ENCODE results near the gene GRIN1. TPM values are rescaled to one million over a fixed set of nuclear protein-coding genes. Genes with fewer than 3 reads are reported as not detected.

Gene GRIN1
- total RNA-seq, 1 experiment from 2014 or later = not detected

- in situ Hi-C loops (cut with HindIII; ENCODE audit: low pct_unique_long_range_greater_than_20kb, low sequenced_read_pairs) = no loop called here
- DNase-seq (ENCODE audit: low read depth) = no peak
Observed at GRCh38 chr9:137158625-137159024, 19.7 kb downstream of the GRIN1 start.

GRCh38 chr9:137159105-137160053 lies 20.4 kb downstream of the GRIN1 start:
- no peak for DNase-seq (ENCODE audit: low read depth)
- in situ Hi-C loops (cut with HindIII; ENCODE audit: low pct_unique_long_range_greater_than_20kb, low sequenced_read_pairs) = no loop called here

- no peak for DNase-seq (ENCODE audit: low read depth)
- in situ Hi-C loops (cut with HindIII; ENCODE audit: low pct_unique_long_range_greater_than_20kb, low sequenced_read_pairs) = no loop called here
Observed at GRCh38 chr9:137160054-137160425, 21.1 kb downstream of the GRIN1 start.

DNA sequence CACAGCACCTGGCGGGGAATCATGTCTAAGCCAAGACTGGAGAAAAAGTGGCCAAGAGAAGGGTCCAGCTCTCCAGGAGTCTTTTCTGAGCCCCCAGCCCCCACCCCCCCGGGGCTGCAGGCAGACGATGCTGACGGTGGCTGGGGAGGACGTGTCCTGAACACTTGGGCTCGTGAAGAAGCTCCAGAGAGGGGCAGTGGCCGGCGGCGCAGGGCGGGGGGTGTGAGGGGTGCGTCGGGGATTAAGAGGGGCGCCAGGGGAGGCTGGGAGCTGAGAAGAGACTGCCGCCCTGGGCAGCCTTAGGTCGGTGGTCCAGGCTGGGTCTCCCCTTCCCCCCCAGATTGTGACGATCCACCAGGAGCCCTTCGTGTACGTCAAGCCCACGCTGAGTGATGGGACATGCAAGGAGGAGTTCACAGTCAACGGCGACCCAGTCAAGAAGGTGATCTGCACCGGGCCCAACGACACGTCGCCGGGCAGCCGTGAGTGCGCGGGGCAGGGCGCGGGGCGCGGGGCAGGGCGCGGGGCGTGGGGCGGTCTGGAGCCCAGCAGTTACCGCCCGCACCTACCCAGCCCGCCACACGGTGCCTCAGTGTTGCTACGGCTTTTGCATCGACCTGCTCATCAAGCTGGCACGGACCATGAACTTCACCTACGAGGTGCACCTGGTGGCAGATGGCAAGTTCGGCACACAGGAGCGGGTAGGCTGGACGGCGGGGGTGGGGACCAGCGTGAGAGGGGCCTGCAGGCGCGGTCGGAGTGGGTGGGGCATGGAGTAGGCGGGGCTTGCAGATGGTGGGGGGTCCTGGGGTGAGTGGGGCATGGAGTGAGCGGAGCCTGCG lies 22.0 kb downstream of the GRIN1 start:
- in situ Hi-C loops (cut with HindIII; ENCODE audit: low pct_unique_long_range_greater_than_20kb, low sequenced_read_pairs) = no loop called here
- DNase-seq (ENCODE audit: low read depth) = no peak

DNA sequence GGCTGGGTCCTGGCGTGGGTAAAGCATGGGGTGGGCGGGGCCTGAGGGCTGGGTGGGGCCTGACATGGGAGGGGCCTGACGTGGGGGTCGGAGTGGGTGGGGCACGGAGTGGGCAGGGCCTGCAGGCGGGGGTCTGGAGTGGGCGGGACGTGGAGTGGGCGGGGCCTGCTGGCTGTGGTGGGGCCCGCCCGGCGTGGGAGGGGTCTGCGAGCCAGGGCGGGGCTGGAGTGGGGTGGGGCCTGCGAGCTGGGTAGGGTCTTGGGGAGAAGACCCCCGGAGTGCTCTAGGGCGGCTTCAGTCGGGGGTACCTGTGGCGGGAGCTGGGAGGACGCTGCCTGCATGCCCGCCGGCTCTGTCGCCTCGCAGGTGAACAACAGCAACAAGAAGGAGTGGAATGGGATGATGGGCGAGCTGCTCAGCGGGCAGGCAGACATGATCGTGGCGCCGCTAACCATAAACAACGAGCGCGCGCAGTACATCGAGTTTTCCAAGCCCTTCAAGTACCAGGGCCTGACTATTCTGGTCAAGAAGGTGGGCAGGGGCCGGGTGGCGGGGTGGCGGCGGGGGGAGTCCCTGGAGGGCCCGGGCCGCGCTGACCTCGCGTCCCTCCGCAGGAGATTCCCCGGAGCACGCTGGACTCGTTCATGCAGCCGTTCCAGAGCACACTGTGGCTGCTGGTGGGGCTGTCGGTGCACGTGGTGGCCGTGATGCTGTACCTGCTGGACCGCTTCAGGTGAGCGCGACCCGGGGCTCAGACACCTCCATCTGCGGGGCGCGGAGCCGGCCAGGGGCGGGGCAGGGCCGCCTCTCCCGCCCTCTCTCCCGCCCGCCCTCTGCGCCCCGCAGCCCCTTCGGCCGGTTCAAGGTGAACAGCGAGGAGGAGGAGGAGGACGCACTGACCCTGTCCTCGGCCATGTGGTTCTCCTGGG lies 22.9 kb downstream of the GRIN1 start:
- in situ Hi-C loops (cut with HindIII; ENCODE audit: low pct_unique_long_range_greater_than_20kb, low sequenced_read_pairs) = no loop called here
- no peak for DNase-seq (ENCODE audit: low read depth)

DNA sequence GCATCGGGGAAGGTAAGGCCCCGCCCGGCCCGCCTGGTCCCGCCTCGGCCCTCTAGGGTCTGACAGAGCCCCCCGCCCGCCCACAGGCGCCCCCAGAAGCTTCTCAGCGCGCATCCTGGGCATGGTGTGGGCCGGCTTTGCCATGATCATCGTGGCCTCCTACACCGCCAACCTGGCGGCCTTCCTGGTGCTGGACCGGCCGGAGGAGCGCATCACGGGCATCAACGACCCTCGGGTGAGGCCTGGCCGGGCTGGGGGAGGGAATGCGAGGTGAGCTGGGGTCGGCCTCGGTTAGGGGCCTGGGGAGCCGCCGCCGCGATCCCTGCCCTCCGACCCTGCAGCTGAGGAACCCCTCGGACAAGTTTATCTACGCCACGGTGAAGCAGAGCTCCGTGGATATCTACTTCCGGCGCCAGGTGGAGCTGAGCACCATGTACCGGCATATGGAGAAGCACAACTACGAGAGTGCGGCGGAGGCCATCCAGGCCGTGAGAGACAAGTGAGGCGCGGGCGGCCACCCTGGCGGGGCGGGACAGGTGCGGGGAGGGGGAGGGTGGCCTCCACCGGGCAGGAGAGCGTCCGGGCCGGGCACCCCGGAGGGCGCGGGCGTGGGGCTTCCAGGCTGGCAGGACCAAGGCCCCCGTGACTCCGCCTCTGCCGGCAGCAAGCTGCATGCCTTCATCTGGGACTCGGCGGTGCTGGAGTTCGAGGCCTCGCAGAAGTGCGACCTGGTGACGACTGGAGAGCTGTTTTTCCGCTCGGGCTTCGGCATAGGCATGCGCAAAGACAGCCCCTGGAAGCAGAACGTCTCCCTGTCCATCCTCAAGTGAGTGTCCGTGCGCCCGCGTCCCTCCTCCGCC lies 23.8 kb downstream of the GRIN1 start:
- DNase-seq (ENCODE audit: low read depth) = peak; percentile 51
- in situ Hi-C loops (cut with HindIII; ENCODE audit: low pct_unique_long_range_greater_than_20kb, low sequenced_read_pairs) = no loop called here

- no peak for DNase-seq (ENCODE audit: low read depth)
- in situ Hi-C loops (cut with HindIII; ENCODE audit: low pct_unique_long_range_greater_than_20kb, low sequenced_read_pairs) = no loop called here
Observed at GRCh38 chr9:137163365-137163715, 24.4 kb downstream of the GRIN1 start.

DNA sequence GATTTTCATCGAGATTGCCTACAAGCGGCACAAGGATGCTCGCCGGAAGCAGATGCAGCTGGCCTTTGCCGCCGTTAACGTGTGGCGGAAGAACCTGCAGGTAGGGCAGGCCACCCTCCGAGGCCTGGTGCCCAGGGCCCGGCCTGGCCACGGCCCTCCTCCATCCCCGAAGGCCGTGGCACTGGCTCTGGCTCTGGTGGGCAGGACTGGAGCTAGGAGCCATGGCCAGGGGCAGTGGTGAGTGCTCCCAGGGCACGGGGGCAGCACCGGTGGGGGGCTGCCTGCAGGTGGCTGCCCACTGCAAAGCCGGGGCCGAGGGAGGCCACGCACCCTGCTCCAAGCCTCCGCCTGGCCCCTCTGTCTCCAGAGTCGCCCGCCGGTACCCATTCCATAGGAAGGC lies 24.9 kb downstream of the GRIN1 start:
- no peak for DNase-seq (ENCODE audit: low read depth)
- in situ Hi-C loops (cut with HindIII; ENCODE audit: low pct_unique_long_range_greater_than_20kb, low sequenced_read_pairs) = no loop called here

DNA sequence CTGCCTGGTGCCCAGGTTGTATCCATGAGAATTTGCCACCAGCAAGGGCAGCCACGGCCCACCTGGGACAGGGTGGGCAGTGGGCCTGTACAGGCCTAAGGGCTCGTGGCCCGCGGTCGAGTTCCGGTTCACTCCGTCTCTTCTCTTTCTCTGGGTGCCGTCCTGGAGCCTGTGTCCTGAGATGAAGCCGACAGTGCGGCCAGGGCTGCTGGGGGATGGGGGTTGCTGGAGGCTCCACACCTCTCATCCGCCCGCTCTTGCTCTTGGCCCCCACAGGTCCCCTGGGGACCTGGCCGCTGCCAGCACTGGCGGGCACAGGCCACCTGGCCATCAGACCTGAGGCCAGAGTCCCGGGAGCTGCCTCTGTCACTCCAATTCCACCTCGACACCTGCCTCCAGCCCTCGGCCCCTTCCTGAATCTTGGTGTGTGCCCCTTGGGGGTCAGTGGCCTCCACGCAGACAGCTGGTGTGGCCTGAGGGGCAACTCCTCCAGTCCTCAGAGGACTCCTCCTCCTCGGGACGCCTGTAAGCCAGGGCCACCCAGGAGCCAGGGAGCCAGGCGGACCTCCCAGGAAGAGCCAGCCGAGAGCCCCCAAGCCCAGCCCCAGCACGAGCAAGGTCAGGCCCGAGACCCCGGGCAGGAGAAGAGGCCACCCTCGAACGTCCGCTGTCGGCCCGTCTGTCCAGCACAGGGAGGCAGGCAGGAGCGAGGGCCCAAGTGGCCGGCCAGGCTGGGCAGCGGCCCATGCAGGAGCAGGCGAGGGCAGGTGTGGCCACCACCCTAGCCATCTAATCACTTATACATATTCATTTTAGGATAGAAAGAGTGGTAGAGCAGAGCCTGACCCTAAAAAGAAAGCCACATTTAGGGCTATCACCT lies 25.7 kb downstream of the GRIN1 start:
- DNase-seq (ENCODE audit: low read depth) = no peak
- in situ Hi-C loops (cut with HindIII; ENCODE audit: low pct_unique_long_range_greater_than_20kb, low sequenced_read_pairs) = no loop called here

DNA sequence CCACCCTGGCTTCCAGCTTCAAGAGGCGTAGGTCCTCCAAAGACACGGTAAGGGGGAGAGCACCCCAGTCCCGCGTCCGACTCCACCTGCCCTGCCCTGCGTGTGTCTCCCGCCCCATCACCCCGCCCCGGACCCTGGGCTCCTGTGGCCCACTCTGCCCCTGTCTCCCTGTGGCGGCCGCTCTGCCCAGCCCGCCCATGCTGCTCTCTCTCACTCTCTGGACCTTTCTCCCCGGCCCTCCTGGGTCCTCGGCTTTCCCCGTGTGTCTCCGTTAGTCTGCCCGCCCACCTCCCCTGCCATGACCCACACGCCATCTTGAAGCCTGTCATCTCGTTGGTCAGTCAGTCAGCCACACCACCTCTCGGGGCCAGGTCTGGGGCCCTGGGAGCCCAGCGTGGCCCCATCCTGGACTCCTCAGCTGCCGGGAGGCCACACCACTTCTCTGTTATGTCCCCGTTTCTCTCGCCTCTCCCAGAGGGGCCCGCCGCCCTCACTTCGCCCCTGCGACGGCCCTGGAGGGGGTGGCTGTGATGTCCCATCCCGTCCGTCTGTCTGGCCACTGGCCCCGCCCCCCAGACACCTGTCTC lies 26.4 kb downstream of the GRIN1 start:
- no peak for DNase-seq (ENCODE audit: low read depth)
- in situ Hi-C loops (cut with HindIII; ENCODE audit: low pct_unique_long_range_greater_than_20kb, low sequenced_read_pairs) = no loop called here

GRCh38 chr9:137166380-137167229 lies 27.7 kb downstream of the GRIN1 start:
- in situ Hi-C loops (cut with HindIII; ENCODE audit: low pct_unique_long_range_greater_than_20kb, low sequenced_read_pairs) = no loop called here
- no peak for DNase-seq (ENCODE audit: low read depth)

GRCh38 chr9:137167277-137167746 lies 28.4 kb downstream of the GRIN1 start:
- in situ Hi-C loops (cut with HindIII; ENCODE audit: low pct_unique_long_range_greater_than_20kb, low sequenced_read_pairs) = no loop called here
- no peak for DNase-seq (ENCODE audit: low read depth)

DNA sequence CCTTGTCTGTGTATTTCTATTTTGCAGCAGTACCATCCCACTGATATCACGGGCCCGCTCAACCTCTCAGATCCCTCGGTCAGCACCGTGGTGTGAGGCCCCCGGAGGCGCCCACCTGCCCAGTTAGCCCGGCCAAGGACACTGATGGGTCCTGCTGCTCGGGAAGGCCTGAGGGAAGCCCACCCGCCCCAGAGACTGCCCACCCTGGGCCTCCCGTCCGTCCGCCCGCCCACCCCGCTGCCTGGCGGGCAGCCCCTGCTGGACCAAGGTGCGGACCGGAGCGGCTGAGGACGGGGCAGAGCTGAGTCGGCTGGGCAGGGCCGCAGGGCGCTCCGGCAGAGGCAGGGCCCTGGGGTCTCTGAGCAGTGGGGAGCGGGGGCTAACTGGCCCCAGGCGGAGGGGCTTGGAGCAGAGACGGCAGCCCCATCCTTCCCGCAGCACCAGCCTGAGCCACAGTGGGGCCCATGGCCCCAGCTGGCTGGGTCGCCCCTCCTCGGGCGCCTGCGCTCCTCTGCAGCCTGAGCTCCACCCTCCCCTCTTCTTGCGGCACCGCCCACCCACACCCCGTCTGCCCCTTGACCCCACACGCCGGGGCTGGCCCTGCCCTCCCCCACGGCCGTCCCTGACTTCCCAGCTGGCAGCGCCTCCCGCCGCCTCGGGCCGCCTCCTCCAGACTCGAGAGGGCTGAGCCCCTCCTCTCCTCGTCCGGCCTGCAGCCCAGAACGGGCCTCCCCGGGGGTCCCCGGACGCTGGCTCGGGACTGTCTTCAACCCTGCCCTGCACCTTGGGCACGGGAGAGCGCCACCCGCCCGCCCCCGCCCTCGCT lies 29.0 kb downstream of the GRIN1 start:
- in situ Hi-C loops (cut with HindIII; ENCODE audit: low pct_unique_long_range_greater_than_20kb, low sequenced_read_pairs) = no loop called here

GRCh38 chr9:137168573-137168903 lies 29.6 kb downstream of the GRIN1 start:
- peak; percentile 24 for DNase-seq (ENCODE audit: low read depth)
- in situ Hi-C loops (cut with HindIII; ENCODE audit: low pct_unique_long_range_greater_than_20kb, low sequenced_read_pairs) = no loop called here

More for the DNA sequence above, 29.0 kb downstream of the GRIN1 start:
- peak; percentile 28 for DNase-seq (ENCODE audit: low read depth)

Measured in Caki2 (cell line).